ENCODE measurements around the gene CAMK2D. TPM values are rescaled to one million over a fixed set of nuclear protein-coding genes. Genes with fewer than 3 reads are reported as not detected.
A peak's percentile ranks its signal among the peaks of the same experiment; 100 is the strongest.

The CAMK2D gene
- polyA plus RNA-seq, 2 of the 4 experiments (the other 2 are of a cell fraction): 19.1 to 59.9 TPM

GRCh38 chr4:113638562-113638832 lies 123.0 kb downstream of the CAMK2D start:
- DNase-seq (ENCODE audit: low read depth in 1 of 2, low spot score in 1 of 2): no peak
- Histone ChIP-seq H3K4me1 (peaks cover 98% of the 10 kb centered on the region), H3K27ac (peak overlapping the region; percentile 78 to 79; a peak in 4 of 6 replicates), H3K4me3 (no peak overlapping the region), H3K9me3 (no peaks in the 10 kb centered on the region), H3K4me2 (0 out of 3 replicates have a peak overlapping the region, but pooled peaks have one; percentile 10)
- 94% methylated on average over 3 of the region's 3 CpGs for WGBS (ENCODE audit: missing lambda C conversion rate)
- CTCF ChIA-PET: interaction anchor here (0.7 to 1.0 kb wide), 2 partner anchors 91 to 1539 kb away, joined by 3 read pairs; no protein-coding TSS in a partner anchor
- TF ChIP-seq KDM1A (IDR thresholded peaks at IDR 0.05; ENCODE audit: low read depth): no peak
- no peak for TF ChIP-seq POLR2AphosphoS2 (conservative IDR thresholded peaks at IDR 0.05; ENCODE audit: low read length)
- no peak for TF ChIP-seq ZC3H11A (IDR thresholded peaks at IDR 0.05)
- TF ChIP-seq, protein P1, sequence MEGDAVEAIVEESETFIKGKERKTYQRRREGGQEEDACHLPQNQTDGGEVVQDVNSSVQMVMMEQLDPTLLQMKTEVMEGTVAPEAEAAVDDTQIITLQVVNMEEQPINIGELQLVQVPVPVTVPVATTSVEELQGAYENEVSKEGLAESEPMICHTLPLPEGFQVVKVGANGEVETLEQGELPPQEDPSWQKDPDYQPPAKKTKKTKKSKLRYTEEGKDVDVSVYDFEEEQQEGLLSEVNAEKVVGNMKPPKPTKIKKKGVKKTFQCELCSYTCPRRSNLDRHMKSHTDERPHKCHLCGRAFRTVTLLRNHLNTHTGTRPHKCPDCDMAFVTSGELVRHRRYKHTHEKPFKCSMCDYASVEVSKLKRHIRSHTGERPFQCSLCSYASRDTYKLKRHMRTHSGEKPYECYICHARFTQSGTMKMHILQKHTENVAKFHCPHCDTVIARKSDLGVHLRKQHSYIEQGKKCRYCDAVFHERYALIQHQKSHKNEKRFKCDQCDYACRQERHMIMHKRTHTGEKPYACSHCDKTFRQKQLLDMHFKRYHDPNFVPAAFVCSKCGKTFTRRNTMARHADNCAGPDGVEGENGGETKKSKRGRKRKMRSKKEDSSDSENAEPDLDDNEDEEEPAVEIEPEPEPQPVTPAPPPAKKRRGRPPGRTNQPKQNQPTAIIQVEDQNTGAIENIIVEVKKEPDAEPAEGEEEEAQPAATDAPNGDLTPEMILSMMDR (IDR thresholded peaks at IDR 0.05): no peak
- TF ChIP-seq KDM5A (IDR thresholded peaks at IDR 0.05): no peak
- no peak for TF ChIP-seq FOSL2 (IDR thresholded peaks at IDR 0.05)
- TF ChIP-seq FOSL2 (CRISPR knock-in tag; IDR thresholded peaks at IDR 0.05): no peak
- no peak for TF ChIP-seq SMC3 (IDR thresholded peaks at IDR 0.05)
- TF ChIP-seq TP53 (CRISPR knock-in tag; IDR thresholded peaks at IDR 0.05): no peak
- no peak for TF ChIP-seq GATA3 (IDR thresholded peaks at IDR 0.05; ENCODE audit: borderline replicate concordance)
- TF ChIP-seq, protein P2, sequence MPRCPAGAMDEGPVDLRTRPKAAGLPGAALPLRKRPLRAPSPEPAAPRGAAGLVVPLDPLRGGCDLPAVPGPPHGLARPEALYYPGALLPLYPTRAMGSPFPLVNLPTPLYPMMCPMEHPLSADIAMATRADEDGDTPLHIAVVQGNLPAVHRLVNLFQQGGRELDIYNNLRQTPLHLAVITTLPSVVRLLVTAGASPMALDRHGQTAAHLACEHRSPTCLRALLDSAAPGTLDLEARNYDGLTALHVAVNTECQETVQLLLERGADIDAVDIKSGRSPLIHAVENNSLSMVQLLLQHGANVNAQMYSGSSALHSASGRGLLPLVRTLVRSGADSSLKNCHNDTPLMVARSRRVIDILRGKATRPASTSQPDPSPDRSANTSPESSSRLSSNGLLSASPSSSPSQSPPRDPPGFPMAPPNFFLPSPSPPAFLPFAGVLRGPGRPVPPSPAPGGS (IDR thresholded peaks at IDR 0.05): no peak
- TF ChIP-seq MAZ (IDR thresholded peaks at IDR 0.05; ENCODE audit: borderline replicate concordance, low read depth, low read length): no peak
- TF ChIP-seq RARB (CRISPR knock-in tag; IDR thresholded peaks at IDR 0.05): no peak
- no peak for TF ChIP-seq CHD4 (IDR thresholded peaks at IDR 0.05; ENCODE audit: borderline replicate concordance)
- POLR2A ChIA-PET: no interaction called here
- FAIRE-seq: no peak
- no peak for ATAC-seq

- Histone ChIP-seq H3K4me3 (no peak overlapping the region), H3K4me2 (peak overlapping the region; percentile 31; the same call in 2 of the 3 replicates), H3K9me3 (no peaks in the 10 kb centered on the region), H3K27ac (peak overlapping the region in 1 of 2 experiments; percentile 78; a peak in 3 of 6 replicates), H3K4me1 (peaks cover 95% of the 10 kb centered on the region)
- ChIA-PET POLR2A (no interaction called here), CTCF (interaction anchor here (0.5 to 1.3 kb wide), 3 partner anchors 90 to 1539 kb away, joined by 3 to 4 read pairs (median 3); no protein-coding TSS in a partner anchor)
- DNase-seq (ENCODE audit: low read depth in 1 of 2, low spot score in 1 of 2): no peak
- no peak for ATAC-seq
- FAIRE-seq: no peak
- 83% methylated on average over 2 of the region's 2 CpGs for WGBS (ENCODE audit: missing lambda C conversion rate)
- TF ChIP-seq E2F6 (IDR thresholded peaks at IDR 0.05; ENCODE audit: borderline replicate concordance, low read depth): no peak
- TF ChIP-seq, protein P3, sequence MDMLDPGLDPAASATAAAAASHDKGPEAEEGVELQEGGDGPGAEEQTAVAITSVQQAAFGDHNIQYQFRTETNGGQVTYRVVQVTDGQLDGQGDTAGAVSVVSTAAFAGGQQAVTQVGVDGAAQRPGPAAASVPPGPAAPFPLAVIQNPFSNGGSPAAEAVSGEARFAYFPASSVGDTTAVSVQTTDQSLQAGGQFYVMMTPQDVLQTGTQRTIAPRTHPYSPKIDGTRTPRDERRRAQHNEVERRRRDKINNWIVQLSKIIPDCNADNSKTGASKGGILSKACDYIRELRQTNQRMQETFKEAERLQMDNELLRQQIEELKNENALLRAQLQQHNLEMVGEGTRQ (IDR thresholded peaks at IDR 0.05): no peak
- TF ChIP-seq POLR2AphosphoS2 (conservative IDR thresholded peaks at IDR 0.05; ENCODE audit: low read length): no peak
- TF ChIP-seq FOSB (CRISPR knock-in tag; IDR thresholded peaks at IDR 0.05): no peak
- TF ChIP-seq MYC (IDR thresholded peaks at IDR 0.05; ENCODE audit: borderline replicate concordance, low read length): no peak
- TF ChIP-seq, protein P4, sequence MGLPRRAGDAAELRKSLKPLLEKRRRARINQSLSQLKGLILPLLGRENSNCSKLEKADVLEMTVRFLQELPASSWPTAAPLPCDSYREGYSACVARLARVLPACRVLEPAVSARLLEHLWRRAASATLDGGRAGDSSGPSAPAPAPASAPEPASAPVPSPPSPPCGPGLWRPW (IDR thresholded peaks at IDR 0.05): no peak
These were observed 123.5 kb downstream of the CAMK2D start for GRCh38 chr4:113637823-113638561.

All from A549 (cell line).